ENCODE measurements around the gene ITGB7. TPM values are rescaled to one million over a fixed set of nuclear protein-coding genes. Genes with fewer than 3 reads are reported as not detected.

The ITGB7 gene
- total RNA-seq, 1 donor from 2014 or later: 266 TPM

DNA sequence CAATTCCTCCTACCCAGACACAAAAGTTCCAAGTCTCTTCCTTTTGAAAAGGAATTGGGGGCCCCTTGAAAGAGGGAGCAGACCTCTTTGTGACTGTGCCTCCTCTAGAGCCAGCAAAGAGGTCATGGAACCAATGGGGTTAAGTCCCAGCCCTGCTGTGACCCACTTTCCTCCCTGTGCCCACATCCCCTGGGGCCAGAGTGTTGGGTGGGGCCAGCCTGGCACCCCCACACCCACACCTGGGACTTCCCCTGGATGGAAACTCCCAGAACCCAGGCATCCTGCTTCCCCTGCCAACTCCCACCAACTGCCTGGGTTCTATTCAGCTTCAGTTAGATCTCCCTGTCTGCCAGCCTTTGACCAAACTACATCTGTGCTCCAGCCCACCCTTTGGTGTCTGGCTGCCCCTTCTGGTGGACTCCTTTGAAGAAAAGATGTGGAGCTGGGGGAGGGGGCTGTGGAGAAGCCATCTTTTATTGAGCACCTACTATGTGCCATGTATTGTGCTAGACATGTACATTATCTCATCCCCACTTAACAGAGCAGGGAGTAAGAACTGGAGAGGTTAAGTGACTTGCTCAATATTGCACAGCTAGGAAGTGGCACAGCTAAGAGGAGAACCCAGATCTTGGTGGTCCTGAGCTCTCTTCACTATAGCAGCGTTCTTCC lies 29.5 kb upstream of the ITGB7 start:
- no peaks in the 10 kb centered on the region for H3K36me3 Mint-ChIP-seq (ENCODE audit: low read depth)
- H3K9me3 Mint-ChIP-seq: no peaks in the 10 kb centered on the region
- peak; percentile 35 for DNase-seq (ENCODE audit: low spot score)
- peak overlapping the region; percentile 71 for H3K27ac Mint-ChIP-seq
- intact Hi-C loops (cut with micrococcal nuclease): no loop called here
- H3K4me3 Mint-ChIP-seq: peak overlapping the region; percentile 50
- H3K4me1 Mint-ChIP-seq (ENCODE audit: low read depth): peaks cover 45% of the 10 kb centered on the region
- H3K27me3 Mint-ChIP-seq (ENCODE audit: insufficient read depth): peaks cover 10% of the 10 kb centered on the region

DNA sequence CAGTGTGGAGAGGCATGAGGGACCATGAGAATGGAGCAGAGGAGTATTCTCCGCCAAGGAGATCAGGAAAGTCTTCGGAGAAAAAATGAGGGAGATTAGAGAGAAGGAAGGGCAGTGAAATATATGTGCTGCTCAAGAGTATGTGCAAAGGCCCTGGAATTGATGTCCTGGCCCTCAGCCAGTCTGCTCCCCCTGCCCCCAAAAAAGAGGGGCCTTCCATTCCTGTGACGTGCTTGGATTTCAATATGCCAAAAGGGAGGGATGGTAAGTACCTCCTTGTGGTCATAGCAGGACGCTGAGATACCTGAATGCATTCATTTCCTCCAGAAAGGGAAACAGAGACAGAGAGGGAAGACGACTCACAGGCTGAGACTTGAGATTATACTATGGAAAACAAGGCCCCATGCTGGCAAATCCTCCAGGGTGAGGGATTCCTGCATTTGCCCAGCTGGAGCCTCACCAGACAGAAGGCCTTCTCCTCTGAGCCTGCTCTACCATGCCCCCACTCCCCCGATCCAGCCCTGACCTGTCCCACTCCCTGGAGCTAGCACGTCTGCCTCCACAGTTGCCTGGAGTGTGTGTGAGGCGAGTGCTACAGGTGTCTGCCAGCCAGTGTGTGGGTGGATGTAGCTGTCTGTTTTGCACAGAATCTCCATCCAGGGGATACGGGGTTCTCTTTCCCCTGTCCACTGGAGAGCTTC lies 28.8 kb upstream of the ITGB7 start:
- no peak for DNase-seq (ENCODE audit: low spot score)
- Mint-ChIP-seq H3K36me3 (ENCODE audit: low read depth) (no peaks in the 10 kb centered on the region), H3K9me3 (no peaks in the 10 kb centered on the region), H3K4me1 (ENCODE audit: low read depth) (peaks cover 51% of the 10 kb centered on the region), H3K4me3 (no peak overlapping the region), H3K27me3 (ENCODE audit: insufficient read depth) (peaks cover 5% of the 10 kb centered on the region), H3K27ac (peak overlapping the region; percentile 71)
- intact Hi-C loops (cut with micrococcal nuclease): no loop called here

GRCh38 chr12:53235164-53235563 lies 28.1 kb upstream of the ITGB7 start:
- no peak for DNase-seq (ENCODE audit: low spot score)
- Mint-ChIP-seq H3K36me3 (ENCODE audit: low read depth) (no peaks in the 10 kb centered on the region), H3K9me3 (no peaks in the 10 kb centered on the region), H3K4me1 (ENCODE audit: low read depth) (peaks cover 56% of the 10 kb centered on the region), H3K27me3 (ENCODE audit: insufficient read depth) (peaks cover 3% of the 10 kb centered on the region), H3K4me3 (no peak overlapping the region), H3K27ac (peak overlapping the region; percentile 46)
- intact Hi-C loops (cut with micrococcal nuclease): no loop called here

DNA sequence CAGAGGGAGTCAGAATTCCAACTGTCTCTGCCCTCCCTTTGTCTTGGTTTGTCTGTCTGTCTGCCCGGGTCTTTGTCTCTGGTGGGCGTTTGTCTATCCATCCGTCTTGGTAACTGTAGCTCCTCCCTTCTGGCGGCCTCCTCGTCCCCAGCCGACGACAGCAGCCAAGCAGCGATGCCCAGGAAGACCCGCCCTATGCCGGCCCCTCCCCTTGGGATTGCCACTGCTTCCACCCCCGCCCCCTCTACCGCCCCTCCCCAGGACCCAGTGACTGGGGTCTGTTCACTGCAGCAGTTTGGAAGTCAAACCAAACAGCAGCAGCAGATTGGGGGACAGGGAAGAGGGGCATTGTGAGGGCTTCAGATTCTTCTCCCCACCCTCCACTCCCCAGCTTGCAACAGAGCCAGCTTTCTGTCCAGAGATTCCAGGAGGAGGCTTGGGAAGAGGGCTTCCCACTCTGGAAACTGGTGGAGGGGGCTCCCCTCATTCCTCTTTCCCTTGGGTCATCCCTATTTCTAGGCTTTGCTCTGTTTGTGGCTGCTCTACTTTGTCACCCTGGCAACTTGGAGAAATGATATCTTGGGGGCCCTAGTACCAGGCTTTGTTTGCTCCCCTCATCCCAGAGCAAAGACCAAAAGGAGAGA lies 27.3 kb upstream of the ITGB7 start:
- DNase-seq (ENCODE audit: low spot score): no peak
- Mint-ChIP-seq H3K4me3 (peak overlapping the region; percentile 32), H3K9me3 (no peaks in the 10 kb centered on the region), H3K27ac (no peak overlapping the region), H3K4me1 (ENCODE audit: low read depth) (peaks cover 63% of the 10 kb centered on the region), H3K27me3 (ENCODE audit: insufficient read depth) (no peaks in the 10 kb centered on the region), H3K36me3 (ENCODE audit: low read depth) (peaks cover 4% of the 10 kb centered on the region)
- intact Hi-C loops (cut with micrococcal nuclease): no loop called here

DNA sequence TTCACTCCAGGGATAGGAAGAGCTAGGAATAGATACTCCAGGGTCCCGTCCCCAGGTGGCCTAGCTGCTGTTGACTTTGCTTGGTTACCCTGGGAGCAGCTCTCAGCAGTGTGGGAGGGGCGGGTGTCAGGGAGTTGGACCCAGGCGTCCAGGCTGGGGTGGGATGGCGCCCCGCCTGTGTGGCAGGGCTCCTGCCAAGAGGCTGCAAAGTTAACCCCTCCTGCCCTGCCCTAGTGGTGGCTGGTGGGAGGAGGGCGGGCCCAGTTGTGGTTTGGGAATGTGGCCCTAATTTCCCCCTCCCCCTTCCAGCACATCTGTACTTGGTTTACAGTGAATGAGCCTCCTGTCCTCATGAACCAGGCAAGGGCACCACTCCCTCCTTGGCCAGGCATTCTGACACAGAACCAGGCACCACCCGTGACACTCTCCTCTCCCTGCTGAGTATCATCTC lies 26.6 kb upstream of the ITGB7 start:
- peak overlapping the region; percentile 32 for H3K4me3 Mint-ChIP-seq
- peaks cover 4% of the 10 kb centered on the region for H3K36me3 Mint-ChIP-seq (ENCODE audit: low read depth)
- H3K9me3 Mint-ChIP-seq: no peaks in the 10 kb centered on the region
- H3K4me1 Mint-ChIP-seq (ENCODE audit: low read depth): peaks cover 70% of the 10 kb centered on the region
- H3K27me3 Mint-ChIP-seq (ENCODE audit: insufficient read depth): no peaks in the 10 kb centered on the region
- H3K27ac Mint-ChIP-seq: no peak overlapping the region
- DNase-seq (ENCODE audit: low spot score): no peak
- intact Hi-C loops (cut with micrococcal nuclease): no loop called here

- Mint-ChIP-seq H3K4me1 (ENCODE audit: low read depth) (peaks cover 79% of the 10 kb centered on the region), H3K9me3 (no peaks in the 10 kb centered on the region), H3K27me3 (ENCODE audit: insufficient read depth) (no peaks in the 10 kb centered on the region), H3K27ac (peak overlapping the region; percentile 88), H3K36me3 (ENCODE audit: low read depth) (peaks cover 8% of the 10 kb centered on the region), H3K4me3 (peak overlapping the region; percentile 88)
- DNase-seq (ENCODE audit: low spot score): peak; percentile 28
- intact Hi-C loops (cut with micrococcal nuclease): loop anchor here (1.0 kb wide), 4 partner anchors 14 to 35 kb away; partner anchors contain the start of gene ESPL1
Observed at GRCh38 chr12:53232646-53233461, 25.8 kb upstream of the ITGB7 start.

DNA sequence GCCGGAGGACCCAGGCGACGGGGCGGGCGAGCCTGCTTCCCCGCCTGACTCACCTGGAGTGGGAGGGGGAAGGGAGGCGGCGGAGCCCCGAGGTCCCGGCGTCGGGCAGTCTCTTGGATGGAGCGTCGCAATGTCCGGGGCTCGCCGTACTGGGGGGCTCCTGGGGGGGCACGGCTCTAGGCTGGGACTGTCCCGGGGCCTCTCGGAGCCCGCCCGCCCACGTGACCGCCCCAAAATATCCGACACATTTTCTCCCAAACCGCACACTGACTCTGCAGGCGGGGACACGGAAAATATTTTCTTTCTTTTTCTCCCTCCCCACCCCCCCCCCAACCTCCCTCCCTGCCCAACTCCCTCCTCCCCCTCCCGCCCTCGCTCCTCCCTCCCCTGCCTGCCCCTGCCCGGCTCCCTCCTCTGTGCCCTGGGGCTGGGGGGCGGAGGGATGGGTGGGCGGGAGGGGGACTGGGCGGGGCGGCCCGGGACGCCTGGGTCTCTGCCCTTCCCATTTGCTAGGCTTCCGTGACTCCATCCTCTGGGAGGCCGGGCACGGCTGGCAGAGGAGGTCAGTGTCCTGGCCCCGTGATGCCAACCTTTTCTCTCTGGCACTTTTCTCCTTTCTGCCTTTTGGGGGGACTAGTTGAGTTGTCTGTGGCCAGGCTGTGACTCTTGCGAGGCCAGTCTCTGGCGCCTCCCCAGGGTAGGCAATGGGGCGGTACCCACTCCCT lies 25.0 kb upstream of the ITGB7 start, which contains the start of gene RARG:
RARG (minus strand) TSS at position 289 of the 725 bp plus-strand sequence. CDS start 4,664 bp downstream, outside the sequence.
- intact Hi-C loops (cut with micrococcal nuclease): loop anchor here (1.0 kb wide), 4 partner anchors 13 to 36 kb away; partner anchors contain the start of gene ESPL1
- Mint-ChIP-seq H3K36me3 (ENCODE audit: low read depth) (peaks cover 9% of the 10 kb centered on the region), H3K9me3 (no peaks in the 10 kb centered on the region), H3K4me3 (peak within 1 kb of the TSS; percentile 88), H3K27ac (peak within 1 kb of the TSS; percentile 88), H3K4me1 (ENCODE audit: low read depth) (peaks cover 78% of the 10 kb centered on the region), H3K27me3 (ENCODE audit: insufficient read depth) (no peaks in the 10 kb centered on the region)
- DNase-seq (ENCODE audit: low spot score): peak; percentile 42

GRCh38 chr12:53231671-53231920 lies 24.5 kb upstream of the ITGB7 start:
- DNase-seq (ENCODE audit: low spot score): no peak
- intact Hi-C loops (cut with micrococcal nuclease): no loop called here
- H3K27me3 Mint-ChIP-seq (ENCODE audit: insufficient read depth): no peaks in the 10 kb centered on the region
- peak overlapping the region; percentile 72 for H3K4me3 Mint-ChIP-seq
- peaks cover 12% of the 10 kb centered on the region for H3K36me3 Mint-ChIP-seq (ENCODE audit: low read depth)
- peaks cover 77% of the 10 kb centered on the region for H3K4me1 Mint-ChIP-seq (ENCODE audit: low read depth)
- no peaks in the 10 kb centered on the region for H3K9me3 Mint-ChIP-seq
- H3K27ac Mint-ChIP-seq: no peak overlapping the region

DNA sequence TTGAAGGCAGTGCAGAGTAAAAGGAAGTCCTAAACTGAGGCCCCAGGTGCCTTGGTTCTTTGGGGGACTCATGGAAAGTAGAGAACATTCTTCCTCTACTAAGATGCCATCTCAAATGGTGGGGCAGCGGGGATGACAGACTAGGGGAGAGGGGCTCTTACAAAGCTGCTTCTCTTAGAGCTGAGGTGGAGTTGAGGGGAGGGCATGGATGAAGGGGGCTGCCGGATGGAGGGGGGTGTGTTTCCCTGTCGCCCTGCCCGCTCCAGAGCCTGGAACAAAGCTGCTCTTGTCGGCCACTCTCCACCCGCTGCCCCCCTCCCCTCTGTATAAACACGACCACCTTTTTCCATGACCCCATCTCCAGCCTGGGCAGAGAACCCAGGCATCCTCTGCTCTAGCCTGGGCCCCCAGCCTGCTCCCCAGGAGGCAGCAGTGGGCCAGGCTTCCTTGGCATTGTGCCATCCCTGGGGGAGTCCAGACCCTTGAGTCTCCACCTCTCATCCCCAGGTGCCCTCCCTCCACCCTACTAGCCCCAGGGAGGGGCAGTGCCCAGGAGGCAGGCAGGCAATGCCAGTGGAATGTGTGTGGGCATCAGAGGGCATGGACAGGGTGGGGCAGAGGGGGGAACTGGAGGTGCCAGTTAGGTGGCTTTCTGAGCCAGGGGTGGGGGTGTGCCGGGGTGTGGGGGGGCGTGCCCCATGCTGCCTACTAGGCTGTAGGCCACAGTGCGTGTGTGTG lies 23.2 kb upstream of the ITGB7 start:
- no peak for DNase-seq (ENCODE audit: low spot score)
- Mint-ChIP-seq H3K36me3 (ENCODE audit: low read depth) (peaks cover 19% of the 10 kb centered on the region), H3K4me3 (peak overlapping the region; percentile 53), H3K9me3 (no peaks in the 10 kb centered on the region), H3K4me1 (ENCODE audit: low read depth) (peaks cover 72% of the 10 kb centered on the region), H3K27ac (peak overlapping the region; percentile 7), H3K27me3 (ENCODE audit: insufficient read depth) (no peaks in the 10 kb centered on the region)
- intact Hi-C loops (cut with micrococcal nuclease): no loop called here

- intact Hi-C loops (cut with micrococcal nuclease): no loop called here
- Mint-ChIP-seq H3K27me3 (ENCODE audit: insufficient read depth) (no peaks in the 10 kb centered on the region), H3K36me3 (ENCODE audit: low read depth) (peaks cover 25% of the 10 kb centered on the region), H3K27ac (peak overlapping the region; percentile 7), H3K4me1 (ENCODE audit: low read depth) (peaks cover 77% of the 10 kb centered on the region), H3K9me3 (no peaks in the 10 kb centered on the region), H3K4me3 (peak overlapping the region; percentile 53)
- no peak for DNase-seq (ENCODE audit: low spot score)
Observed at GRCh38 chr12:53229454-53229853, 22.4 kb upstream of the ITGB7 start.

GRCh38 chr12:53227836-53228235 lies 20.8 kb upstream of the ITGB7 start:
- H3K36me3 Mint-ChIP-seq (ENCODE audit: low read depth): peaks cover 29% of the 10 kb centered on the region

More at GRCh38 chr12:53227836-53228235, 20.8 kb upstream of the ITGB7 start:
- no peak for DNase-seq (ENCODE audit: low spot score)
- intact Hi-C loops (cut with micrococcal nuclease): no loop called here
- no peaks in the 10 kb centered on the region for H3K9me3 Mint-ChIP-seq
- H3K27ac Mint-ChIP-seq: no peak overlapping the region
- no peaks in the 10 kb centered on the region for H3K27me3 Mint-ChIP-seq (ENCODE audit: insufficient read depth)
- H3K4me3 Mint-ChIP-seq: no peak overlapping the region
- H3K4me1 Mint-ChIP-seq (ENCODE audit: low read depth): peaks cover 81% of the 10 kb centered on the region
